ENCODE results near the gene BRMS1L. TPM values are rescaled to one million over a fixed set of nuclear protein-coding genes. Genes with fewer than 3 reads are reported as not detected.
A peak's percentile ranks its signal among the peaks of the same experiment; 100 is the strongest.
"Not testable (repeated sequence)": the region's sequence is repeated elsewhere in the genome, so short reads cannot be mapped to it uniquely, and the experiment has no call there.

Gene BRMS1L
- total RNA-seq, 2 donors from 2014 or later: 4.3 to 5.2 TPM

- no peak for TF ChIP-seq POLR2A (IDR thresholded peaks at IDR 0.05)
- TF ChIP-seq CTCF (IDR thresholded peaks at IDR 0.05): no peak
- no peaks in the 10 kb centered on the region for H3K36me3 ChIP-seq (replicated peaks in 1 of 2; ENCODE audit: insufficient read depth in 1 of 2, low read depth in 2 of 2)
- no peaks in the 10 kb centered on the region for H3K27me3 ChIP-seq
- no peak overlapping the region for H3K4me3 ChIP-seq
- ATAC-seq (no peak), DNase-seq (no peak)
- intact Hi-C loops (cut with DNase I): no loop called here
- no peaks in the 10 kb centered on the region for H3K9me3 ChIP-seq
- H3K27ac ChIP-seq: no peak overlapping the region
- H3K4me1 ChIP-seq: peaks cover 21% of the 10 kb centered on the region
- WGBS, 2 donors: 35 to 40% methylated on average over 8 of the region's 8 CpGs
Measured at GRCh38 chr14:35807131-35807961, 18.8 kb upstream of the BRMS1L start.

- intact Hi-C loops (cut with DNase I): no loop called here
- no peak for TF ChIP-seq POLR2A (IDR thresholded peaks at IDR 0.05)
- no peak for TF ChIP-seq CTCF (IDR thresholded peaks at IDR 0.05)
- no peak for ATAC-seq
- WGBS, 2 donors: 1% methylated on average over 11 of the region's 11 CpGs
- Histone ChIP-seq H3K27me3 (no peaks in the 10 kb centered on the region), H3K4me3 (peak overlapping the region; percentile 7 to 67), H3K9me3 (no peaks in the 10 kb centered on the region), H3K27ac (peak overlapping the region; percentile 85 to 93 (median 90)), H3K4me1 (peaks cover 21% of the 10 kb centered on the region), H3K36me3 (replicated peaks in 1 of 2; ENCODE audit: insufficient read depth in 1 of 2, low read depth in 2 of 2) (no peaks in the 10 kb centered on the region)
- peak; percentile 23 to 58 (median 32) for DNase-seq
Measured at GRCh38 chr14:35808076-35808637, 18.0 kb upstream of the BRMS1L start.

- H3K9me3 ChIP-seq; H3K27me3 ChIP-seq; intact Hi-C loops (cut with DNase I); H3K36me3 ChIP-seq (replicated peaks in 1 of 2; ENCODE audit: insufficient read depth in 1 of 2, low read depth in 2 of 2): not testable (repeated sequence)
- TF ChIP-seq POLR2A (IDR thresholded peaks at IDR 0.05) (peak; percentile 93 to 96 (median 94)), CTCF (IDR thresholded peaks at IDR 0.05) (peak in 6 of 7 experiments; percentile 21 to 64 (median 54))
- DNase-seq (peak; percentile 94 to 97 (median 96)), ATAC-seq (peak; percentile 99)
- H3K27ac ChIP-seq: peak within 1 kb of the TSS; percentile 85 to 93 (median 90)
- H3K4me1 ChIP-seq: peaks cover 17% of the 10 kb centered on the region
- WGBS, 2 donors: 0 to 1% methylated on average over 28 to 40 of the region's 66 CpGs
- peak within 1 kb of the TSS; percentile 7 to 67 for H3K4me3 ChIP-seq
Measured at GRCh38 chr14:35808638-35809563, 17.2 kb upstream of the BRMS1L start, which contains the start of gene RALGAPA1. Gene RALGAPA1 (minus strand): TSS chr14:35809295. CDS start chr14:35808835, 460 bp downstream.

GRCh38 chr14:35809597-35809996 is 16.5 kb upstream of the BRMS1L start:
- WGBS, 2 donors: 14 to 20% methylated on average over 2 of the region's 2 CpGs
- TF ChIP-seq CTCF (IDR thresholded peaks at IDR 0.05): no peak
- no peak for TF ChIP-seq POLR2A (IDR thresholded peaks at IDR 0.05)
- intact Hi-C loops (cut with DNase I): no loop called here
- ATAC-seq (no peak), DNase-seq (no peak)
- Histone ChIP-seq H3K27ac (peak overlapping the region; percentile 85 to 93 (median 90)), H3K27me3 (no peaks in the 10 kb centered on the region), H3K9me3 (no peaks in the 10 kb centered on the region), H3K4me3 (no peak overlapping the region), H3K36me3 (replicated peaks in 1 of 2; ENCODE audit: insufficient read depth in 1 of 2, low read depth in 2 of 2) (no peaks in the 10 kb centered on the region), H3K4me1 (peaks cover 17% of the 10 kb centered on the region)

Data from body of pancreas (tissue), 4 donors.